AG09309 (cell line): ENCODE results near the gene FZD7.

ENCODE experiments used
- DNase-seq: peaks from one replicate; pipeline ENCODE4 v3.0.0-alpha.2; 2010; ENCODE audit warnings: low read depth
- H3K4me3 ChIP-seq: 2 replicates; pipeline ENCODE4 v1.5.1; 2011; ENCODE audit warnings: mild to moderate bottlenecking, low read depth, low read length, moderate library complexity; ENCODE audit not compliant: control insufficient read depth
- TF ChIP-seq, protein P1 (sequence below): IDR thresholded peaks from 2 replicates; pipeline ENCODE4 v1.5.1; 2011; ENCODE audit warnings: mild to moderate bottlenecking, low read depth, low read length, inconsistent platforms; ENCODE audit not compliant: insufficient read depth, control insufficient read depth; ENCODE audit errors: missing control alignments

Gene FZD7

GRCh38 chr2:202024871-202025270 lies 8.8 kb upstream of the FZD7 start:
- H3K4me3 ChIP-seq = no peak overlapping the region
- DNase-seq = no peak
- TF ChIP-seq, protein P1, sequence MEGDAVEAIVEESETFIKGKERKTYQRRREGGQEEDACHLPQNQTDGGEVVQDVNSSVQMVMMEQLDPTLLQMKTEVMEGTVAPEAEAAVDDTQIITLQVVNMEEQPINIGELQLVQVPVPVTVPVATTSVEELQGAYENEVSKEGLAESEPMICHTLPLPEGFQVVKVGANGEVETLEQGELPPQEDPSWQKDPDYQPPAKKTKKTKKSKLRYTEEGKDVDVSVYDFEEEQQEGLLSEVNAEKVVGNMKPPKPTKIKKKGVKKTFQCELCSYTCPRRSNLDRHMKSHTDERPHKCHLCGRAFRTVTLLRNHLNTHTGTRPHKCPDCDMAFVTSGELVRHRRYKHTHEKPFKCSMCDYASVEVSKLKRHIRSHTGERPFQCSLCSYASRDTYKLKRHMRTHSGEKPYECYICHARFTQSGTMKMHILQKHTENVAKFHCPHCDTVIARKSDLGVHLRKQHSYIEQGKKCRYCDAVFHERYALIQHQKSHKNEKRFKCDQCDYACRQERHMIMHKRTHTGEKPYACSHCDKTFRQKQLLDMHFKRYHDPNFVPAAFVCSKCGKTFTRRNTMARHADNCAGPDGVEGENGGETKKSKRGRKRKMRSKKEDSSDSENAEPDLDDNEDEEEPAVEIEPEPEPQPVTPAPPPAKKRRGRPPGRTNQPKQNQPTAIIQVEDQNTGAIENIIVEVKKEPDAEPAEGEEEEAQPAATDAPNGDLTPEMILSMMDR = no peak

- TF ChIP-seq, protein P1 = no peak
- peak; percentile 71 for DNase-seq
- no peak overlapping the region for H3K4me3 ChIP-seq
These were observed 7.8 kb upstream of the FZD7 start for GRCh38 chr2:202025816-202026215.

DNA sequence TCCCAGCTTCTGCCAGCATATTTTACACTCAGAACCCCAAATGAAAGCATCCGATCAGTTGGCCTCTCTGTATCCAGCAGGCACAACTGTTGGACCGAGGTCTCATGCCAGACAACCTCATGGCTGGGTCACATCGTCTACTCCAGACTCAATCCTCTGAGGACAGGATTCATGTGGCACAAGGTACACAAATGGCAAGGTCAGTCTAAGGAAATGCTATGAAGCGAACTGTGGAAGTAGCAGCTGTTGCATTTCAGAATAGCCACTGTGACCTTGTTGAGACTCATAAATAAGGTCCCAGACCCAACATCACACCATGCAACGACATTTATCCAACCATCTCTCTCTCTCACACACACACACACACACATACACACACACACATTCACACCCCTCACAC lies 7.1 kb upstream of the FZD7 start:
- TF ChIP-seq, protein P1 = no peak
- DNase-seq = no peak
- no peak overlapping the region for H3K4me3 ChIP-seq

DNA sequence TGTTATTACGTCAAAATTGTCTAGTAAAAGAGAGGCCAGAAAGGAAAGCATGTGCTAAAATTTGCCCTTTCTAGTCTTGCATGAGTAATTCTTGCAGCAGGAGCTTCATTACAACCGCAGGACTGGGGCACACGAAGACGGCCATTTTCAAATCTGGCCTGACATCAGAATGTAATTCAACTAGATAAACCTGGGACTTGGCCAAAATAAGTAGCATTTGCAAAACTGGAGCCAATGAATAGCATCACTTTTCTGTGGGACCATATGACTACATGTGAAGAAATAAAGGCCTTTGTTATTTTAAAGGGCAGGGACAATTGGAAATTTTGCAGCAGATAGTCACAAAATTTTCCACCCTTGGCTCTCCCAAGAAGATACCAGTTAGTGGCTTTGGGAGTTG lies 3.0 kb upstream of the FZD7 start:
- no peak overlapping the region for H3K4me3 ChIP-seq
- TF ChIP-seq, protein P1 = no peak
- peak; percentile 83 for DNase-seq

GRCh38 chr2:202031246-202031951 lies 2.3 kb upstream of the FZD7 start:
- TF ChIP-seq, protein P1 = no peak
- no peak for DNase-seq
- H3K4me3 ChIP-seq = peak overlapping the region; percentile 82; the same call in 1 of the 2 replicates

- no peak for DNase-seq
- TF ChIP-seq, protein P1 = no peak
- peak overlapping the region; percentile 82 for H3K4me3 ChIP-seq
These were observed 774 bp upstream of the FZD7 start for GRCh38 chr2:202032846-202033316.
